Lung (tissue), 12 donors: Measurements from ENCODE around the gene HSPA1L. TPM values are rescaled to one million over a fixed set of nuclear protein-coding genes. Genes with fewer than 3 reads are reported as not detected.

ENCODE experiments used
- ATAC-seq: fragments of 200-7000 bp; cut with Tn5 transposase; one replicate; pipeline ENCODE4 v1.9.1; 2020; ENCODE audit warnings: moderate number of reproducible peaks; ENCODE audit not compliant: insufficient read depth, low FRiP score
- DNase-seq, 3 donors: peaks; one replicate each; pipeline ENCODE4 v3.0.0-alpha.2; 2013 to 2017
- H3K27ac ChIP-seq, 2 donors: one replicate each; pipeline ENCODE4 v1.5.1; 2013; ENCODE audit warnings: mild to moderate bottlenecking in 2 of 2, moderate library complexity in 2 of 2, control low read depth in 1 of 2, inconsistent platforms in 1 of 2, low read depth in 1 of 2, low read length in 1 of 2
- H3K27me3 ChIP-seq, 3 donors: one replicate each; pipeline ENCODE4 v1.5.1; 2013; ENCODE audit warnings: low read length in 2 of 3; ENCODE audit not compliant: control insufficient read depth in 3 of 3, insufficient read depth in 3 of 3
- H3K36me3 ChIP-seq, 4 donors: one replicate each; pipeline ENCODE4 v1.5.1; 2013; ENCODE audit warnings: low read length in 4 of 4, mild to moderate bottlenecking in 1 of 4, moderate library complexity in 1 of 4; ENCODE audit not compliant: control insufficient read depth in 4 of 4, insufficient read depth in 4 of 4
- H3K4me1 ChIP-seq, 5 donors: one replicate each; pipeline ENCODE4 v1.5.1; 2013; ENCODE audit warnings: low read length in 5 of 5, mild to moderate bottlenecking in 2 of 5, moderate library complexity in 1 of 5; ENCODE audit not compliant: control insufficient read depth in 5 of 5, insufficient read depth in 5 of 5
- H3K4me3 ChIP-seq: one replicate; pipeline ENCODE4 v1.5.1; 2013; ENCODE audit warnings: mild to moderate bottlenecking, control low read depth, moderate library complexity
- H3K9ac ChIP-seq, 2 donors: one replicate each; pipeline ENCODE4 v1.5.1; 2013; ENCODE audit warnings: low read length in 2 of 2, control low read depth in 1 of 2; ENCODE audit not compliant: insufficient read depth in 1 of 2
- H3K9me3 ChIP-seq, 4 donors: one replicate each; pipeline ENCODE4 v1.5.1; 2013; ENCODE audit warnings: low read length in 3 of 4, mild to moderate bottlenecking in 1 of 4, moderate library complexity in 1 of 4; ENCODE audit not compliant: control insufficient read depth in 4 of 4, insufficient read depth in 3 of 4
- WGBS, 2 donors: extraction: QIAGEN DNeasy Blood & Tissue Kit; methylation state at CpG; one replicate each; pipeline ENCODE4 v1.1.7; 2013; 5-methylcytosine and 5-hydroxymethylcytosine counted together
- polyA plus RNA-seq, 2 donors: library from polyadenylated mRNA; stranded (reverse); fragments of 200-250 nt; gene quantifications; one replicate each; pipeline ENCODE4 v1.2.1, GENCODE V29; 2013
- total RNA-seq, 2 donors: library from RNA; depleted of rRNA in 1 of 2; stranded (reverse); fragments of >200 nt in 1 of 2; gene quantifications; one replicate each; pipeline ENCODE4 v1.2.1, GENCODE V29; 2014 to 2021
- TF ChIP-seq, protein P1 (sequence below): IDR thresholded peaks from 2 replicates; pipeline ENCODE4 v1.5.1; 2012; ENCODE audit warnings: mild to moderate bottlenecking; ENCODE audit errors: control extremely low read depth, extremely low read depth
- donor health status: control.
- donor health status: control.
- donor health status: Bipolar disorder and iron deficiency.
- donor health status: healthy.
- donor health status: DM: yes; HTN: yes; CAD: no.

HSPA1L gene
- total and polyA plus RNA-seq, 4 donors: 1.0 to 2.3 (median 1.6) TPM

- no peak for DNase-seq
- no peaks in the 10 kb centered on the region for H3K27me3 ChIP-seq
- ATAC-seq: no peak
- no peak overlapping the region for H3K4me3 ChIP-seq
- H3K9me3 ChIP-seq: no peaks in the 10 kb centered on the region
- no peak overlapping the region for H3K9ac ChIP-seq
- WGBS, 2 donors: 91% methylated on average over 2 of the region's 2 CpGs
- H3K4me1 ChIP-seq: no peaks in the 10 kb centered on the region
- TF ChIP-seq, protein P1, sequence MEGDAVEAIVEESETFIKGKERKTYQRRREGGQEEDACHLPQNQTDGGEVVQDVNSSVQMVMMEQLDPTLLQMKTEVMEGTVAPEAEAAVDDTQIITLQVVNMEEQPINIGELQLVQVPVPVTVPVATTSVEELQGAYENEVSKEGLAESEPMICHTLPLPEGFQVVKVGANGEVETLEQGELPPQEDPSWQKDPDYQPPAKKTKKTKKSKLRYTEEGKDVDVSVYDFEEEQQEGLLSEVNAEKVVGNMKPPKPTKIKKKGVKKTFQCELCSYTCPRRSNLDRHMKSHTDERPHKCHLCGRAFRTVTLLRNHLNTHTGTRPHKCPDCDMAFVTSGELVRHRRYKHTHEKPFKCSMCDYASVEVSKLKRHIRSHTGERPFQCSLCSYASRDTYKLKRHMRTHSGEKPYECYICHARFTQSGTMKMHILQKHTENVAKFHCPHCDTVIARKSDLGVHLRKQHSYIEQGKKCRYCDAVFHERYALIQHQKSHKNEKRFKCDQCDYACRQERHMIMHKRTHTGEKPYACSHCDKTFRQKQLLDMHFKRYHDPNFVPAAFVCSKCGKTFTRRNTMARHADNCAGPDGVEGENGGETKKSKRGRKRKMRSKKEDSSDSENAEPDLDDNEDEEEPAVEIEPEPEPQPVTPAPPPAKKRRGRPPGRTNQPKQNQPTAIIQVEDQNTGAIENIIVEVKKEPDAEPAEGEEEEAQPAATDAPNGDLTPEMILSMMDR: no peak
- no peak overlapping the region for H3K27ac ChIP-seq
- H3K36me3 ChIP-seq: no peaks in the 10 kb centered on the region
Measured at GRCh38 chr6:31851485-31851832, 36.4 kb upstream of the HSPA1L start.

DNA sequence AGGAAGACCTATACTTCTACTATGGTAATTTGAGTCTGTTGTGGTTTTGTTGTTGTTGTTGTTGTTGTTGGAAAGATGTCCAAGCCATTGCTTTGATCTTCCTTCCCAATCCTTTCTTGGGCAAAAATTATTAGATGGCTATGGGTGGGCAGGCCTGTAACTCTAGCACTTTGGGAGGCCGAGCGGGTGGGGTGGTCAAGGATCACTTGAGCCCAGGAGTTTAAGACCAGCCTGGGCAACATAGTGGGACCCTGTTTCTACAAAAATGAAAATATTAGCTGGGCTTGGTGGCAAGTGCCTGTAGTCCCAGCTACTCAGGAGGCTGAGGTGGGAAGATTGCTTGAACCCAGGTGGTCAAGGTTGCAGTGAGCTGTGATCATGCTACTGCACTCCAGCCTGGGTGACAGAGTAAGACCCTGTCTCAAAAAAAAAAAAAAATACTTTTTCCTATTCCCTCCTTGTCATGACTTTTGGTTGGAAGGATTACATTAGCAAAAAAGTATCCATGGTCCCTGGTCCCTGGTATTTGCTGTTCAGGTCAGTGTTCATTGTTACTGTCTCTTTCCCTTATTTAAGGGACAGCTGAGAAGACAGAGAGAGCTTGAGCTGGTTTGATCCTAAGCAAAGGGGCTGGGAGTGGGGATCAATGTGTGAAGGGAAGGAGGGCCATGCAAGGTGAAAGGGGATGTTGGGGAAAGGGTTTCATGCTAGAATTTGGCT, 35.8 kb upstream of the HSPA1L start:
- 100% methylated on average over 2 of the region's 2 CpGs for WGBS, 2 donors
- ATAC-seq (no peak), DNase-seq (no peak)
- Histone ChIP-seq H3K27ac (no peak overlapping the region), H3K4me3 (no peak overlapping the region), H3K4me1 (no peaks in the 10 kb centered on the region), H3K36me3 (no peaks in the 10 kb centered on the region), H3K27me3 (no peaks in the 10 kb centered on the region), H3K9ac (no peak overlapping the region), H3K9me3 (no peaks in the 10 kb centered on the region)
- TF ChIP-seq, protein P1: no peak

GRCh38 chr6:31847276-31847978, 32.3 kb upstream of the HSPA1L start:
- no peak overlapping the region for H3K27ac ChIP-seq
- ATAC-seq: no peak
- H3K36me3 ChIP-seq: no peaks in the 10 kb centered on the region
- 93 to 100% methylated on average over 2 of the region's 2 CpGs for WGBS, 2 donors
- H3K9ac ChIP-seq: no peak overlapping the region
- no peak for DNase-seq
- H3K4me3 ChIP-seq: no peak overlapping the region
- H3K27me3 ChIP-seq: no peaks in the 10 kb centered on the region
- TF ChIP-seq, protein P1: no peak
- no peaks in the 10 kb centered on the region for H3K9me3 ChIP-seq
- H3K4me1 ChIP-seq: no peaks in the 10 kb centered on the region
